NCI-H446 (cell line): ENCODE data around the gene SUGCT.

Experiments used
- DNase-seq, 2 experiments: peaks; one replicate each; lab custom pipeline; 2025; lab: John Stamatoyannopoulos, UW

SUGCT gene

GRCh38 chr7:40874756-40875155 is 740.0 kb downstream of the SUGCT start:
- no peak for DNase-seq

DNA sequence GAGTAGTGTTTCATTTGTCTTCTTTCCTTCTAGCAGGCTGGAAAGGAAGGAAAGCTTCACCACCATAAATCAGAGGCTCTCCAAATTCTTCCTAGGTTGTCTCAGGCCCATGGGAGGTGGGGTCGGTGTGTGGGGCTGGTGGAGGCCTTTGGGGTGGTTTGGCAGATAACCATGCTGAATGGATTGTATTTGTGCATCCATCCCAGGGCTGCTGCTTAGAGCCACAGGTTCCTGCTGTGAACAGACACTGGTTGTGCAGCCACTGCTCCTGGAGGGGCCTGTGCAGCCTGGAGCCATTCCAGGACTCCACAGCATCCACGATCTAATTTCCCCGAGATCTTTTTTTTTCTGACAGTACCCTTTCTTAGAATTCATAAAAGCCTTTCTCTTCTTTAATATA is 741.8 kb downstream of the SUGCT start:
- DNase-seq, result no peak

DNA sequence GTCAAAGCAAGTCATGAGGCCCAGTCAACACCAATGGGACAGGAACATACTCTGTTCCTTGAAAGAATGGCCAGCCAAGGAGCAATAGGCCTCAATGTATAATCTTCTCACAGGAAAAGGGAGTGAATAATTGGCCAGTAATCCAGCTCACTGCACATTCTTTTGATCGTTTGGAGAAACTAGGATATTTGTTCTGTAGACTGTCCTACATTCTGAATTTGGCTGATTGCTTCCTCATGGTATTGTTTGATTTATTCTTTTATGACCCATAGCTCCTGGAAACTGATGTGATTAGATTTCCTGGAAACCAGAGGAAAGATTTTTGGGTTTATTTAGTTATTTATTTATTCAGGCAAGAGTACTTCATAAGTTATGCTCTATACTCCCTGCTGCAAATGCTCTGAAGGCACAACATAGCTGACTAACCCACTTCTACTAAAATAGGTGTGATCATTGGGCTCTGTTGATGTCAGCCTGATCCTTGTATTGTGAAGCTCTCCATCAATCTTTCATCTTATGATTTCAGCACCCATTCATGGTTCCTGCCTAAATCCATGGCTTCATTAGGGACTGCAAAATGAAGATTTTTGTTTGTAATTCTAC is 745.2 kb downstream of the SUGCT start:
- DNase-seq, result no peak

DNA sequence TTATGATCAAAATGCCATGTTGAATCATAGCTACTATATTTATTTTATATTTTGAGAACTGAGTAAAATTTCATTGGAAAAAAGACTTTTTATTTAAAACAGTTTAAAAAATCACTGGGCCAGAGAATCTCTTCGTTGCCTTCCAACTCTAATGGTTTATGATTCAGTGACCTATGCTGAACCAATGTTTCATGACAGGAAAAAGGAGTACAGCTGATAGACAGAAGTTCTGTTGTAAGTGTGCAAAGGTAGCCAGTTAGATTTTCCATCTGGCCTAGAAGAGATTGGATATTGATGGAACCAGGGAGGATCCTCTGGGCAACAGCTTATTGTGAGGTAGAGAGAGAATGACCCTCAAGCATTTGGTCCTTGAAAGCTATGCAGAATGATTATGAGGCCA is 745.8 kb downstream of the SUGCT start:
- DNase-seq, result no peak

DNA sequence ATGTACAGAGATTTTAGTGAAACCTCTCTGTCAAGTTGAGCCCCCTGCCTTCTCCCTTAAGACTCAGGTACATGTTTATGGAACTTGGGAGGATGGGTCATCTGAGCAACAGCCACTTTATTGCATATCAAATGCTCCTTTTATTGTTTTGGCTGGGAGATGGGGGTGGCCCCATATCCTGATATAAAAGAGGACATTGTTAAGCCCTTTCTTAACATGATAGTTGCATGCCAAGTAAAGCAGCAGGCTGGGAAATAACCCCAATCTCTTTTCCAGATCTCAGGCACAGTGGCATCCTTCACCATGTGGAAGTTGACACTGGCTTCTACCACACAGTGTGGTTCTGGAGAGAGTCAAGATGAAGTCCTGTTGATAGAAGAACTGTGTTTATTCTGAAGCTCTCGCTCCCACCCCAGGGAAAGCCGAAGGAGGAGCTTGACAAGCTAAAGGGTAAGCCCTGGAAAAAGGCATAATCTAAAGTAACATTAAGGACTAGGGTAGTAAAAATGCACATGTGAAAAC is 746.7 kb downstream of the SUGCT start:
- no peak for DNase-seq

DNA sequence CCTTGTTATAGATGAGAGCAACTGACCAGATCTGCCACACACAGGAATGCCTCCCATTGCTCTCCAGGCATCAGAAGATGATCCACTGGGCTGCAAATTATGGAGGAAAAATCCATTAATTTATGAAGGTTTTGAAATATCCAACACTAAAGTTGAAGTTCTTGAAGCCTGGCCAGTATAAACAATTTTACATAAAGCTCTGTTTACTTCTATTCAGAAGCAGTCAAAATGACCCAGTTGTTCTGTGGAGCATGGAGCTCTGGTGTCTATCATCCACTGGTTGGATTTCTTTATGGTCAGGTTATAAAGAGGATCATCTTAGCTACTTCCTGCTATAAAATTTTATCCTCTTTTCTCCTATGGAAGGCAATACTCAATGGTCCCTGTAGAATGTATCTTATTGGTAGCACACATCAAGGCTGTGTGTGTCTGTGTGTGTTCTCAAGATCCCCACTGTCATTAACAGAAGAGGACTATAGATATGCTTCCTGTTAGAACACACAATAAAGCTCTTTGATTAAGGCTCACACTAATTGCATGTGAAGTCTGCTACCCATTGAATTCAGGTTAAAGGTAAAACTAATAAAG is 747.4 kb downstream of the SUGCT start:
- DNase-seq, result no peak

DNA sequence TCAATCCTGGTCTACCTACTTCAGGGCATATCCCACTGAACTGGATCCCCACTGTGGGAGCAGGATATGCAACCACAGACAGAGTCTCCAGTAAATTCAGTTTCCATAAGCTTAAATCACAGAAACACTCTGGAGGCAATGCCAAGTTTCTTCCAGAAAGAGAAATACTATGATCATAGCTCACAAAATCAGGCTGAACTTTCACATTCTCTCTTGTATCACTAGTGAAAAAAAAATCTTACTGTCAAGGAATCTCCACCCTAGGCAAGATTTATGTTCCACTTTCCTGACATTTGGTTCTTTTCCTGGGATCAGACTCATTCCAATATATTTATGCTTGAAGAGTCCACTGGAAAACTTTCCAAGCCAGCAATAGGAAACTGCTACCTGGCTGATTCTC is 749.0 kb downstream of the SUGCT start:
- DNase-seq, result no peak

DNA sequence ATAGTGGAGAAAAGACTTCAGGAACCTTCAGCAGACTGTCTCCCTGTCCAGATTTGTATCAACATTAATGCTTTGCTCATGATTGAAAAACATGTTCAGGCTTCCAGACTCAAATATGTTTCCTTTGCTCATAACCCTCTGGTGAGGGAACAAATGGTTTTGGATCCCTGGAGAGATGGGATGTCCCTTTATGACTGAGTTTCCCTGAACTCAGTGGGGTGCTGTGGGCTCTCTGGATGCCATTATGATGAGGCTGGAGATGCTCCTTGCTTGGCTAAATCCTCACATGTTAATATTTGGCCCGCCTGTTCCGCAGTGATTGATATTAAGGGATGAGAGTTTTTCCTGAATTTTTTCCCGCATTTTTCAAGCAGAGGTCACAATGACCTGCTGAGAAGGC is 749.4 kb downstream of the SUGCT start:
- DNase-seq, result no peak

- DNase-seq, result no peak
Measured at GRCh38 chr7:40885503-40885902, 750.7 kb downstream of the SUGCT start.

DNA sequence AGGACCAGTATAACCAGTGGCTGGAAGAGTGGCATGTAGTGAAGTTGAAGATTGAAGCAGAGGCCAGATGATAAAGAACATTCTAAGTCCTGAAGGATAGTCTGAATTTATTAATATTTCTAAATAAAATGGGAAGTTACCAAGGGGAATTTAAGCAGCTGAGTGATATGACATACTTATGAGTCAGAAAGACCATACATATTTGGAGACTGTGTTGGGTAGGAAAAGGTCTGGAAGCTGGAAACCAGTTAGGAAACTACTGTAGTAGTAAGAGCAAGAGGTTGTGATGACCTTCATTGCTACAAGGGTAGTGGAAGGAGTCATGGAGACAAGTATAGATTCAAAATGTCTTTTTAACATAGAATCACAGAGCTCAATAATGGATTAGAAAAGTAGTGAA is 752.3 kb downstream of the SUGCT start:
- DNase-seq, result no peak

- no peak for DNase-seq
Measured at GRCh38 chr7:40888499-40888898, 753.7 kb downstream of the SUGCT start.

DNA sequence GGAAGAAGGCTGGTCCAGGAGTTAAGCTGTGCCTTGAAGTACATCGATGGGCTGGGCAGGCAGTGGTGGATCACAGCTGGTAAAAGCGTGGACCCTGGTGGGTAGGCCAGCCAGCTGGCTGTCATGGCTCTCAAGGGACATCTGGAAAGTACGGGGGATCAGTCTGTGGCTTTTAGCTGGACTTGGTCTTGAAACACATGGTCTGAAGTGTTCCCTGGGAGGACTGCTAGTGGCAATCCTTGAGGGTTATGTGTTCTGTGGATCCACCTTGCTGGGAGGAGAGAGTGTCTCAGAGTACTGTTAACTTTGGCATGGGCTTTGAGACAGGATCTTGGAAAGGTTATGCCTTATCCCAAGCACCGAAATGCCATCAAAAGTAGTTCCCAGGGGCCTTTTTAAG is 754.3 kb downstream of the SUGCT start:
- no peak for DNase-seq

DNA sequence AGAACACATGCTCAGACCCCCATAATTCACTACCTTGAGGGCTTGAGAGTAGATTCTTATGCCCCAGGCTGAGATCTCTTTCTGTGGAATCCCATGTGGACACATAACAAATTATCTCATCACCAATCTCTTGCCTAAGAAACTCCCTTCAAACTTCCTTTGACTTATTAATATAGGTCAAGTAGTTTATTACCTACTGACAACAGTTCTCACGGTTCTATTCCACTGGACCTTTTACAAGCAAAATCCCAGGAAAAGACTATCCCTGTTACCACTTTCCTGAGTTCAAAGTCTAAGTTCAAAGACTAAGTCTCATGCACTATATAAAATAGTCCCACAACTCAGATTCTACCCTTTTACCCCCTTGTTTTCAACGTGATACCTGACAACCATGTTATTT is 754.7 kb downstream of the SUGCT start:
- no peak for DNase-seq

DNA sequence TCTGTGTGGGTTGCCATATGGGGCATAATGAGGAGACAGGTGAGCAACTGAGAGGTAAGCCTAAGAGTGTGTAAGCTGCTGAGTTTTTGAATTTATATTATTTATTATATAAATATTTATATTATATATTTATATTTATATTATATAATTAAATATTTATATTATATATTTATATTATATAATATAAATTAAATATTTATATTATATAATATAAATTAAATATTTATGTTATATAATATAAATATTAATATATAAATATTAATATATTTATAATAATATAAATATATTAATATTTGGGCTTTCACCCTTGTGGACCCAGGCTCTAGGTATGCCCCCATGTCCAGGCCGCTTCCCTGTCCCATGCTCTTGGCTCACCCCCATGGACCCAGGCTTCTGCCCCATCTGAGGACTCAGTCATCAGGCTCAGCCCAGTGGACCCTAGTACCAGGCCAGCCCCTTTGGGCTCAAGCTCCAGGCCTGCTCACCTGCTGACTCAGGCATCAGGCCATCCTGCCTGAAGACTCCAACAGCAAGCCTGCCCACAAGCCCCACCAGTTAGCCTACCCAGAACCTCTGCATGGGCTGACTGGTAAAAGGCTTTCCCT is 755.4 kb downstream of the SUGCT start:
- no peak for DNase-seq

- DNase-seq, result no peak
Measured at GRCh38 chr7:40891232-40891631, 756.4 kb downstream of the SUGCT start.

GRCh38 chr7:40899151-40899550 is 764.3 kb downstream of the SUGCT start:
- no peak for DNase-seq

DNA sequence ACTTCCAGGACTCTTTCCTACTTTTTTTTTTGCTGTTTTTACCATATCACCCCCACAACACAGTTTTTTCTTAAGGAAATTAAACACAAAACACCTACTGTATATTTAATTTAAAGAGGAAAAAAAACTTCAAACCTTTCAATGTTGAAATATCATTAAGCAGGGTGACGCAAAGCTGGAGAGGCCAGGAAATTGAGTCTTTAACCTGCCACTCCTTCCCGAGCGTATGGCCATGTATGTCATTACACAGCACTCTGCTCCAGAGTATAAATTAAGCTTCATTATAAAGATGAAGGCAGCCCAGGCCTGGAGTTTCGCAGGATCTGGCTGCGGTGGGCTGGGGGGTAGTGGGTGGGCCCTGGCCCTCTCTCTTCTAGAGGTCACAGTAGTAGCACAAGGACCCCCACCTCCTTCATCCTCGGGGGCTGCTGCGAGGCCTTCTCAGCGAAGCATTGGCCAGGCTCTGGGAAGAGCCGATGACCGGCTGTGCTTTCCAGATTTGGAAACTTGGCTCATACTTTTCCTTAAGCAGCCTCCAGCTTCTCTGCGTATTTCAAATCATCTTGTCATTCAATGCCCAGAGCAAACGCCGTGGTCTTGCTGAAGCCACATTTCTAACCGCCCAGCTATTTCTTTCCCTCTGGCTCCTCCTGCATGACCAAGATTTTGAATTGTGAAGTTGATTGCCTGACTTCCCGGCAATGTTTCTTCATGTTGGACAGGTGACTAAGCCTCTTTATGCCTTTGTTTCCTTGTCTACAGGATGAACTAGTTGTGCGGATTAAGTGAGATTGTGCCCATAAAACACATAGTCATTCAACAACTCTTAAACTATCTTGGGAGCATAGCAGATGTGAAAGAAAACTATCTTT is 765.1 kb downstream of the SUGCT start:
- DNase-seq, result no peak

- DNase-seq, result no peak
Measured at GRCh38 chr7:40903872-40904271, 769.1 kb downstream of the SUGCT start.

GRCh38 chr7:40907286-40907685 is 772.5 kb downstream of the SUGCT start:
- DNase-seq, result no peak

GRCh38 chr7:40909346-40909980 is 774.7 kb downstream of the SUGCT start:
- no peak for DNase-seq
